Measurements from ENCODE around the gene ASIC4. TPM values are rescaled to one million over a fixed set of nuclear protein-coding genes. Genes with fewer than 3 reads are reported as not detected.

ASIC4 gene
- polyA plus RNA-seq, 5 donors: 0.06 to 0.42 (median 0.22) TPM

DNA sequence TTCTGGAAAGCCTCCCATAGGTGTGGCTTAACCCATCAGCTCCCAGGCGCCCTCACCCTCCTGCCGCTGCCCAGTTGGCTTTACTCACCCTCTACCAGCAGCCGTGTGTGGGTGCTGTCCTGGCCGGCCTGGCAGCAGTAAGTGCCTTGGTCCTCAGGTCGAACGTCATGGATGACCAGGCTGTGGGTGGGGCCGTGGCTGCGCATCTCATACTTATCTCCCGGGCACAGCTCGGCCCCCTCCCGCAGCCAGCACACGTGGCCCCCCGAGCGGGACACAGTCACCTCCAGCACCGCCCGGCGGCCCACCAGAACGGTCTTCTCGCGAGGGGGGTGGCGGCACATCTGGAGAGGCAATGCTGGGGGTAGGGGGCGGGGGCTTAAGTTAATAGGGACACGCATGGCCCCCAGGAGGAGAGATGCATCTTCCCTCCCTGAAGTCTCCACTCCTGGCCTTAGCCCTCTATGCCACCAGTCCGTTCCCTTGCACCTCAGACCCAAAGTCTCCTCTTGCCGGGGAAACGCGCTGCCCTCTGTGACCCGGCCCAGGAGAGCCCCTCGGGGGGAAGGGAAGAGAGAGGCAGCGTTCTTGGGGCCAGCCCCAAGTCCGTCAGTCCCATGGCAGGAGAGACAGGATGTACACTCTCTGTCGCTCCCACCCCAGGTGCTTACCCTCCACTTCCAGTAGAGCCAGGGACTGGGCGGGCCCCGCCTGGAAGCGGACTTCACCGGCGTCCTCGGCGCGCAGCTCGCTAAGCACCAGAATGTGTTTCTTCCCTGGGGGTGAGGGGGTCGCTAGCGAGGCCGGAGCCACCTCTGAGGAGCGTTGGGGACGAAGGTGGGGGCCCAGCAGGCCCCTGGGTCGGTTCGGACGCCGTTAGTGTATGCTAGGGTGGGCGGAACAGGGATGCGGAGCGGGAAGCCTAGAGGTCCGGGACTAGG lies 37.4 kb downstream of the ASIC4 start:
- no peak for DNase-seq

DNA sequence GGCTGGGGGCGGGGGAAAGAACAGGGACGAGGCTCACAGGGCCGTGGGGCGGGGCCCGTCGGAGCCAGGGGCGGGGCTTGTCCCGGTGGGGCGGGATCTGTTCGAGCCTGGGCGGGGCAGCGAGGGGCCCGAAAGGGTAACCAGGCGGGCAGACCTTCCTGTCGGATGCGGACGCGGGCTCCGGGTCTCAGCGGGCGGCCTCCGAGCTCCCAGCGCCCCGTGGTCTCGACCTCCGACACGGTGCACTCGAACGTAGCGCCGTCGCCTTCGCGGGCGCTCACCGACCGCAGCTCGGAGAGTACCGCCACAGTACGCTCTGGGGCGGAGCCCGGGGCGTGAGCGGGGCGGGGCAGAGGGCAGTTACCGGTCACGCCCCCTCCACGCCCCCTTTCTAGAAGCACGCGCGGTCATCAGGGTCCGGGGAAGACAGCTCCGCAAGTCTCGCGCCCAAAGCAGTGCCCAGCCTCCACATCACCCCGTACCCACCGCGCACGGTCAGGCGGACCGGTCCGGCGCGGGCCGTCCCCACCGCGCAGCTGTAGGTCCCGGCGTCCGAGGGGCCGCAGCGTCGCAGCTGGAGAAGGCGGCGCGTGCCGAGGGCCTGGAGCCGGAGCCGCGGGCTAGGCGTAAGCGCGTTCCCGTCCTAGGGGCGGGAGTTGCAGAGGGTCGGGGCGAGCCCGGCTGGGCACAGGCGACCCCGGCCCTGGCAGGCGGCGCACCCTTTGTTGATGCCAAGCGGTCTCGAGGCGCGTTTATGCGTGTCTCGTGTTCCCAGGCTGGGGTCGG lies 38.3 kb downstream of the ASIC4 start:
- DNase-seq: peak; percentile 89 to 90

DNA sequence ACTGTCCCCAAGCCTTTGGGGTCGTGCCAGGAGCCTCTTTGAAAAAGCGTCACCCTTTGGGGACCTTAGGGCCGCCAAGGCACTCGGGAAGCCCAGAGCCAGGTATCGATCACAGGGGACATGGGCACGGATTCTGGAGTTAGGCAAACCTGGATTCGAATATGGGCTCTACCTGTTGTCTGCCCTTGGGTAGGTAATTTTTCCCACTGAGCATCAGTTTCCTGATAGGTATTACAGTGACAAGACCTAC lies 38.8 kb downstream of the ASIC4 start:
- no peak for DNase-seq

DNA sequence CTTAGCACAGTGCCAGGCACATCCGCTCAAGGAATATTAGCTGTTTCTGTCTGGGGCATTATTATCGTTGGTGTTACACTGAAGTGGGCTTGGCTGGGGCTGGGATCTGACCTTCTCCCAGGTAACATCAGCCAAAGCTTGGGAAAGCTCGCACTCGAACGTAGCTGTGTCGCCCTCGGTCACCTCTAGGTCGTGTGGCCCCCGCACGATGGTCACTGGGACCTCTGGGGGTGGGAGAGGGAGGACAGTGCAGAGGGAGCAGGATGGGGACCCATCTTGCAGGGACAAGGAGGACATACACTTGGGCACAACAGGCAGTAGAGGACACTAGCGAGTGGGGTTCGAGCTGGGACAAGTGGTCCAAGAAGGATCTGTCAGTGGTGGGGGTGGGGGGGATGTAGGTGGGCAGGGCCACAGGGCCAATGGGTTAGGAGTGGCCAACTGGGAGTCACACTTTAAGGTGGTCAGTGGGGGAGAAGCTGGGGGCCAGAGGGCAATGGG lies 39.2 kb downstream of the ASIC4 start:
- DNase-seq: no peak

DNA sequence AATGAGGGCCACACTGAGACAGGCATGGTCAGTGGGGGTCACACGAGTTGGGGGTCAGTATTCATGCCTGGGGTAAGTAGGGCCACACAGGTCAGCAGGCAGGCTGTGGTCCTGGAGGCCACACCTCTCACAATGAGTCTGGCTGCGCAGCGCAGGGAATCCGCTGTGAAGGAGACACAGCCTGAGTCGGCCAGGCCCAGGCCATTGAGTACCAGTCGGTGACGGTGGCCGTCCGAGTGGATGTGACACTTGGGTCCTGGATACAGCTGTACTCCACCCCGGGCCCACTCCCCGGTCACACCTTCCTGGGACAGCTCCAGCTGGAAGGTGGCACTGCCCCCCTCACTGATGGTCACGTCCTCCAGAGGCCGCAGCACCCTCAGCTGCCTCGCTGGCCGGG lies 40.1 kb downstream of the ASIC4 start:
- no peak for DNase-seq

DNA sequence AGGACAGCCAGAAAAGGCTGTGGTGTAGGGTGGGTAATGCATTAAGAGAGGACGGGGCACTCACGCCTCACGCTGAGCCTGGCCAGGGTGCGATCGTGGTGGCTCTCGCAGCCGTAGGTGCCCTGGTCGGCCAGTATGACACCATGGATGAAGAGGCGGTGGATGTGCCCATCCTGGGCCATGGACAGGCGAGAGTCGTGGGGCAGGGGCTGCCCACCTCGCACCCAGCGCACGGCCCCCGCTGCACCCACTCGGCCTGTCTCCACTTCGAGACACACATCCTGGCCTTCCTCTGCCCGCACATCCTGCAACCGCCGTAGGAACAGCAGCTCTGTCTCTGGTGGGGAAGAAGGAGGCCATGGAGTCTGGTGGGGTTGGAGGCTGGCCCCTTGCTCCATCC lies 41.7 kb downstream of the ASIC4 start:
- no peak for DNase-seq

DNA sequence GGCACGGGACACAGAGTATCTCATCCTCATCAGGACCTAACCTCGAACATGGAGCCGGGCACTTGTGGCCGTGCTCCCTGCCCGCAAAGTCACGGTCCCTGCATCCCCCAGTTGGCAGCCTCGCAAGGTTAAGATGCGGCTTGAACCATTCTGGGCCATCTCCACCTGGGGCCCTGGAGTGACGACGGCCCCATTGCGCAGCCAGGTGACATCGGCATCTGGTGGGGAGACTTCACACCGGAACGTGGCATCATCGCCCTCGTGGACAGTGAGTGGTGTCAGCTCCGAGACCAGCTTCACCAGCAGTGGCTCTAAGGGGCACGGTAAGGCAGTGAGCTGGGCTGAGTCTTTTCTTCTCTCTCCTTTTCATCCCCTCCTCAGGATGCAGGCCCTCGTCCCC lies 42.1 kb downstream of the ASIC4 start:
- DNase-seq: no peak

DNA sequence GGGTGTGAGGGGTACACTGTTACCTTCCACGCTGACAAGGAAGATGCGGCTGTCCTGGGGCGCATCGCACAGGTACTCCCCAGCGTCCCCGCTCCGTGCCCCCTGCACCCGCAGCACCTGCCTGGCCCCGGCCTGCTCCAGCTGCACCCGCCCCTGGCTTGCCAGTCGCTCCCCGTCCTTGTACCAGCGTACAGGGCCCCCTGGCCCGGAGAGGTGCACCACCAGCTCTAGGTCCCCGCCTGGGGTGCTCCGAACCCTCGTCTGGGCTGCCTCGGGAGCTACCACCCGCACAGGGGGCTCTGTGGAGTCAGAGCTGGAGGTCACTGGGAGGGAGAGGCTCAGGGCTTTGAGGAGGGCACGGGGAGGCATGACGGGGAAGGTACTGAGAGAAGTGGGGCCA lies 43.0 kb downstream of the ASIC4 start:
- no peak for DNase-seq

DNA sequence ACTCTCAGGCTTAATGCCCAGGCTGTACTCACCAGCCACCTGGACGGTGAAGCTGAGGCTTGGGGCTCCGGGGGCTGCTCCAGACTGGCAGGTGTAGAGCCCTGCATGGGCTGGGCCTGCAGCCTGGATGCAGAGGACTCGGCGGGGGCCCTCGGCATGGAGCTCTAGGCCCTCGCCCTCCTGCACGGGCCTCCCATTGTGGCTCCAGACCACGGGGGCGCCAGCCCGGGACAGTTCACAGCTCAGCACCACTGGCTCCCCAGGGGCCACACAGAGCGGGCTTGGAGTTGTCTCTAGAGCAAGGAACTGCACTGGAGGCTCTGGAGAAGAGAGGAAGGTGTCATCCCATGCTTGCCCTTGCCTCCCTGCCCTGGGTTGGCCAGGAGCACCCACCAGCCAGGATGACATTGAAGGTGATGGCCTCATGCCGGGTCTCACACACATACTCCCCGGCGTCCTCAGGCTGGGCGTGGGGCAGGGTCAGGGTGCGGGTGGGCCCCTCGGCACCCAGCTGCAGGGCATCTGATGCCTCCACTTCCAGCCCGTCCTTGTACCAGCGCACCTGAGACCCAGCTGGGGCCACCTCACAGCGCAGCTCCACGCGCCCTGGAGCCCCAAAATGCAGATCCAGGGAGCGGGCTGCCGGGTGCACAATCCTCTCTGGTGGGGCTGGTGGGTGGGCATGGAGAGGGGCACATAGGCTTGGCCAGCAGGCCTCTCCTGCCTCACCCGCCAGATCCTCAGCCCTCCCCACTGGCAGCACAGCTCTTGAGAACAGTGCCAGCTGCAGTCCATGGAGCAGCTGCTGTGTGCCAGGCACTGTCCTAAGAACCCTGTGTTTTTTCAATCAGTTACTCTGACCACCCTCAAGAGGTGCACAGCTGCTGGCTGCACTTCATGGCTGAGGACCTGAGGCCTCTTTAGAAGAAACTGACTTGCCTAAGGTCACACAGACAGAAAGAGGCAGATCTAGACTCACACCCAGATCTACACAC lies 43.8 kb downstream of the ASIC4 start:
- no peak for DNase-seq

DNA sequence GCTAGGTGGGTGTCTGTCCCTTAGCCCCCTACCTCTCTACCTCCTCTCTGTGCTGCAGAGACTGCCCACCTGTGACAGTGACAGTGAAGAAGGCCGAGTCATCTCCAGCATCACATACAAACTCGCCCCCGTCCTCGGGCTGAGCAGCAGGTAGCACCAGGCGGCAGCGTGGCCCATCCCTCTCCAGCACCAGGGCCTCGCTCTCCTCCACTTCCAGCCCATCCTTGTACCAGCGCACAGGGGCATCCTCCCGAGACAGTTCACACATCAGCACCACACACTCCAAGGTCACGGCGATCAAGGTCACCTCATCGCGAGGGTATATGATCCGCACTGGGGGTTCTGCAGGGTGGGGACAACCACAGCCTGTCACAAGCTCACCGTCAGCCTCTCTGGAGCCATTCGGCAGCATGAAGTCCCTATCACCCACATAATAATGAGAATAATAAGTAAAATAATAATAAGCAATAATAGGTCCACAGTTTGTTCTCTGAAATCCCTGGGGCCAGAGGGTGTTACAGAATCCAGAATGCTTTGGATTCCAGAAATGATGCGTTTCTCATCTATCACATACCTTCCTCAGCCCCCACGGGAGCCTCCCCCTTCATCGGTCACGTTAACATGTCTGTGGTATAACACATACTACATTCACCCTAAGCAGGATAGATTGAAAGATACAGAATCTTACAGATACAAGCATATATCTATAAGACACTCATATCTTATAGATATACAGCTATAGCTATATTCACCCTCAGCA lies 45.1 kb downstream of the ASIC4 start:
- DNase-seq: no peak

DNA sequence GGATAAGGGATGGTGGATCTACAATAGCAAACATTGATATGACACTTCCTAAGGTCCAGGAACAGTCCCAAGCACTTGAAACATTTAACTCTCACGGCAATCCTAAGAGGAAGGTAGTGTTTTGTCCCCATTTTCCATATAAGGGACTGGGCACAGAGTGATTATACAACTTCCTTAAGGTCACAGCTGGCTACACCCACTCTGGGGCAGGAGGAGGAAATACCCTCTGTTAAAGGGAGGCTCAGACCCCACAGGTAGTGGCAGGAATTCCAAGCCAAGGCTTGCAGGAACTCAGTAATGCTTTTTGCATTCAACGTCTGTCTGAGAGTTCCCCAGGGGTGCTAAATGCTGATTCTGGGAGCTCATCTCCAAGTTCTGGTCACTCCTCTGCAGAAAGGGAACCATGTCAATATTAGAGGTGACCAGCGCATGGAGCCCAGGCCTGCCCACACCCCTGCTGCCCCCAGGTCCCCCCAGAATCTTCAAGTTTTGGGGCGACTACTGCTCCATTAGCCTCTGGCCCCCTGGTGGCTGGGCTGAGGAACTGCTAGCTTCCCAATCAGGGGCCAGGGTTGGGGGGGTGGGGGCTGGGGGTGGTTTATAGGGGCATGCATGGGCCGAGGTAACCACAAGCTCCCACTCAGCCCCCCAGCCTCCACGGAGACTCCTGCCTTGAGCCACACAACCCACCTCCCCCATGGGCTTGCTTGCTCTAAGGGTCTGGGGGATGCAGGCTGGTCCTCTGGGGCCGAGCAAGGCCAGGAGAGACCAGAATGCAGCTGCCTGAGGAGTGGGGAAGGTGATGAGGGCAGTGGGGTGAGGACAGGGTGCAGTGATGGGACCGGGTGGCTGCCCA lies 46.0 kb downstream of the ASIC4 start:
- no peak for DNase-seq

DNA sequence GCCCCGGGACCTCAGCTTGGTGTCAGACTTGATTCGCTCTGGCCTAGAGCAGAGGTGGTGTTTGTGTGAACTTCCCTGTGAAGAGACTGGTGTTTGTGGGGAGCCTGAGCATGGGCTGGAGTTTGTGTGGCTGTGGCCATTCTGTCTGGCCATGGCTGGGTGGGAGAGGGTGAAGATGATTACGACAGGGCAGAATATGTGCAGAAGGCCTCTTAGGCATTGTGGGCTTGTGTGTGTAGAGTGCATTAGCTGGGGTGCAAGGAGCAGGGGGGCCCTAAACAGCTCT lies 46.6 kb downstream of the ASIC4 start:
- no peak for DNase-seq

DNA sequence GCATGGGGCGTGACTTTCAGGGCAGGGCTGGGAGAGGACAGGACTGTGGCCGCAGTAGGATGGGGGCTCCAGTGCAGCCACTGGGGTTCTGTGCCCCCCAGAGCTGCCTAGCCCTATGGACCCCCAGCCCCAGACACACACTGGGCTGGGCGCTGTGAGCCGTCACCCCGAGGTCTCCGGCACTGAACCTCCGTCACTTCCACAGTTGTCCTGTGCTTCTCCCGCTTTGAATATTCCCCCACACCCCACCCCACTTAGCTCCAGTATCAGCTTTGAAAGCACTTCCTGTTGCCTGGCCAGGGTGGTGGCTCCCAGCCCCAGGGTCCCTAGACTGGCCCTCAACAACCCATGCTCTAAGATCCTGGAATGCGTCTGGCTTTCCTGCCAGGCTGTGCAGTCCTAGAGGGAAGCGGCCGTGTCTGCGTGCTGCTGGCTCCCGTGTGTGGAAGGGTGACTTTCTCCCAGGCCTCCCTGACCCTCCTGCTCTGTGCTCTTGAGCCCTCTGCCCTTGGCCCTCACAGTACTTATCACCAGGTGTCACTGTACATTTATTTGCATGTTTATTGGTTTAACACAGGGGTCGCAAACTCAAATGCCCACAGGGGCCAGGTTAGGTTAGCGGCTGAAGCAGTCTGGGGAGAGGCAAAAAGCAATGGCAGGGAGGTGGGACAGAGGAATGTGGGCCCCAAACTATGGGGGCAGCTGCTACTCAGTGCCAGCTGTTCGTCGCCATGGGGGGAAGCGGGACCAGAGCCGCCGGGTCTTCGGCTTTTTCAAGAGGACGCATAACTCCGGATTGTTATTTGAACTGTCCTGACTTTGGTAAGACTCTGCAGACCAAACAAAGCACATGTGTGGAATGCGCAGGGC lies 47.1 kb downstream of the ASIC4 start:
- DNase-seq: no peak

DNA sequence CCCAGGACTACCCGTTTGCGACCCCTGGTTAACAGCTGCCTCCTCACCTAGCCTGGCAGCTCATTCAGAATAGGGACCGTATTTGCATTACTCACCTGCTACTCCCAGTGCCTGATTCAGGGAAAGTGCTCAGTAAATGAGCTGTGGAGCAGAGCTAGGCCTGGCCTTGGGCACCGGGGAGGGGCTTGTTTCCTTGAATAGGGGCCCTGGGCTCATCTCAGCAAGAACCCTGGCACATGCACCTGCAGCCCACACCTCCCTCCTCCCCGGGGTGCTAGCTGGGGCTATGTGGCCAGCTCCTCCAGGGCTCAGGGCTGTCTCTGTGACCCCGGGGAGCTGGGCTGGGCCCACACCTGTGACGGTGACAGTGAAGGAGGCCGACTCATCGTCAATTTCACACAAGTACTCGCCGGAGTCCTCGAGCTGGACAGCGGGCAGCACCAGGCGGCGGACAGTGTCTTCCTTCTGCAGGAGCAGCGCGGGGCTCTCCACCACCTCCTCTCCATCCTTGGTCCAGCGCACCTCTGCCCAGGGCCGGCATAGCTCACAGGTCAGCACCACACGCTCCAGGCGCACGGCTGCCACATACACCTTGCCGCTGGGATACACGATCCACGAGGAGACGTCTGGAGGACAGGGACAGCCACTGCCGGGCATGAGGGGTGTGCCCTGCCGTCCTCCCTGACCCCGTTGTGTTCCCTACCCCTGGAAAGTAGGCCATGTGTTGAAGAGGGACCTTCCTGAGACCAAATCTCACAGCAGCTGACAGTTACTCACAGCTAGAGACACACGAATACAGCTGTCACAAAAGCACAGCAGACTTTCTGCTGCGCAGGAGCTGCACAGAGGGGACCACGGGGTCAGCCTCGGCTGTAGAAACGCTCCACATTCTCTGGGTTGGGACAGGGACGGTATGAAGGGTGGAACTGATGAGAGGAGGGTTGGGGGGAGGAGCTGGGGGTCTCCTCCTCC lies 48.1 kb downstream of the ASIC4 start:
- no peak for DNase-seq

DNA sequence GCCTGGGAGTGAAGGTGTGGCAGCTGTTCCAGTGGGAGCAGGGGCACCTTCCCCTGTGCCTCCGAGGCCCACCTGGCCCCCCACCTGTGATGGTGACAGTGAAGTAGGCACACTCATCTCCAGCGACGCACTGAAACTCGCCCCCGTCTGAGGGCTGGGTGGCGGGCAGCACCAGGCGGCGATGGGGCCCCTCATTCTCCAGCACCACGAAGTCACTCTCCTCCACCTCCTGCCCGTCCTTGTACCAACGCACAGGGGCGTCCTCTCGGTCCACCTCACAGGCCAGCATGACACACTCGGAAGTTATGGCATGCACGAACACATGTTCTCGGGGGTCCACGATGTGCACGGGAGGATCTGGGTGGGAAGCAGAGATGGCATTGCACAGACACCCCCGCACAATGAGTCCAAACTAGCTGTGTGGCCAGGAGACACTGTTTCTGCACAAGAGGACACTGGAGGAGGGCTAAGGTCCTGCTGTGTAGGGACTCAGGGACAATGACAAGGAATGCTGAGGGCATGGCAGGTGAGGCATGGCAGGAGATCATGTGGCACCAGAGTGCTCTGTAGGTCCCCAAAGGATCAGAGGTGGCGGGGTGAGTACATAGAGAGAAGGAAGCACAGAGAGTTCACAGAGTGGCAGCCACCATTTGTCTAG lies 49.1 kb downstream of the ASIC4 start:
- no peak for DNase-seq

DNA sequence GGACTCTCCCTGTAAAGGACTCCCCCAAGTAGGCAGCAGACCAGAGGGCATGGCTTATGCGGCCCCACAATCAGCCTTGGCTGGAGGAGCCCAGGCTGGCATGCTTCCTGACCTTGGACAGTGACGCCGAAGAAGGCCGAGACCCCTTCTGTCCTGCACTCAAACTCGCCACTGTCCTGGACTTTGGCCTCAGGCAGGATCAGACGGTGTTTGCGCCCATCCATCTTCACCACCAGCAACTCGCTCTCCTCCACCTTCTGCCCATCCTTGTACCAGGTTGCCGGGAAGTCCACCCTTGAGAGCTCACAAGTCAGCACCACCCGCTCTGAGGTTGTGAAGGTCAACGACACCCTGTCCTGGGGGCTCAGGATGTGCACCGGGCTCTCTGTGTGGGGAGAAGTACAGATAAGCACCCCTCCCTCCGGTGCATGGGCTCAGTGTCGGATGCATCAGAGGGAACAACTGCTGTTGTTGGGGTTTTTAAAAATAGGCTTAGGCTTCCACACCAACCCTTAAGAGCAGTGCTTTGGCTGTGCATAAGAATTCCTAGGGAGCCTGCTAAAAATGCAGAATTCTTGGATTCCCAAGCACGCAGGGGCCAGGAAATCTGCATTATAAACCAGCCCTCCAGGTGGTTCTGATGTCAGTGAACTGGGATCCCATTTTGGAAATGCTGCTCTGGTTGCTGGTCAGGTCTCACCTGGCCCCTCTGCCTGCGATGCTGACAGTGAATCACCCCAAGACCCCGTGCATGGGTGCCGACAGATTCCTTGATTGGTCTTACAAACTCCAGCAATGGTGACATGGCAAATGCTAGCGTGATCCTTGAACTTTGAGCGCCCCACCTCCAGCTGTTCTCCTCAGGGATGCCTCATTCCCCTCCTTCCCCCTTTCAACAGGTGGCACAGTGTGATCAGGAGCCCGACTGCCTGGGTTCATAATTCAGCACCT lies 51.1 kb downstream of the ASIC4 start:
- DNase-seq: no peak
